HL-60 (cell line): ENCODE data around the gene PSMG3.
A peak's percentile ranks its signal among the peaks of the same experiment; 100 is the strongest.

Experiments
- DNase-seq, 2 experiments: peaks; one replicate each; pipeline ENCODE4 v3.0.0-alpha.2; 2010 to 2020; ENCODE audit warnings: low read depth in 1 of 2, low spot score in 1 of 2
- H3K27ac ChIP-seq: fragments of 250-450 bp; sonication (Bioruptor Pico); replicated peaks from 2 replicates; pipeline ENCODE4 v1.5.1; 2020; ENCODE audit warnings: mild to moderate bottlenecking, moderate library complexity
- H3K27me3 ChIP-seq: fragments of 250-450 bp; sonication (Bioruptor Pico); 2 replicates; pipeline ENCODE4 v1.5.1; 2021; ENCODE audit warnings: mild to moderate bottlenecking, moderate library complexity; ENCODE audit not compliant: insufficient read depth, poor library complexity, severe bottlenecking
- H3K4me3 ChIP-seq: replicated peaks from 2 replicates; pipeline ENCODE4 v1.5.1; 2011; ENCODE audit warnings: mild to moderate bottlenecking, control low read depth, low read length; ENCODE audit not compliant: insufficient read depth
- CTCF ChIP-seq: IDR thresholded peaks from one replicate; pipeline ENCODE4 v1.5.1; 2011; ENCODE audit warnings: low read length, control low read depth, inconsistent platforms; ENCODE audit not compliant: insufficient read depth
- GABPA ChIP-seq: IDR thresholded peaks from 2 replicates; pipeline ENCODE4 v1.6.1; 2012; ENCODE audit warnings: low read depth
- POLR2AphosphoS5 ChIP-seq: IDR thresholded peaks from 2 replicates; pipeline ENCODE4 v1.6.1; 2012; ENCODE audit warnings: low read depth
- REST ChIP-seq: IDR thresholded peaks from 2 replicates; pipeline ENCODE4 v1.6.1; 2012; ENCODE audit warnings: low read depth; ENCODE audit not compliant: insufficient replicate concordance
- SPI1 ChIP-seq: IDR thresholded peaks from 2 replicates; pipeline ENCODE4 v1.6.1; 2012; ENCODE audit warnings: low read depth, mild to moderate bottlenecking, borderline replicate concordance

Gene PSMG3

GRCh38 chr7:1567896-1568510, 1.8 kb downstream of the PSMG3 start:
- H3K27ac ChIP-seq = no peak overlapping the region

GRCh38 chr7:1567049-1567771, 2.6 kb downstream of the PSMG3 start:
- TF ChIP-seq POLR2AphosphoS5 (0 out of 2 replicates have a peak, but pooled peaks have one; percentile 5), REST (no peak)
- Histone ChIP-seq H3K27ac (no peak overlapping the region), H3K4me3 (no peak overlapping the region), H3K27me3 (no peaks in the 10 kb centered on the region)
- DNase-seq = no peak

More at GRCh38 chr7:1567896-1568510, 1.8 kb downstream of the PSMG3 start:
- H3K27me3 ChIP-seq = no peaks in the 10 kb centered on the region
- no peak for DNase-seq
- H3K4me3 ChIP-seq = no peak overlapping the region
- no peak for TF ChIP-seq REST
- no peak for TF ChIP-seq CTCF
- no peak for TF ChIP-seq SPI1
- no peak for TF ChIP-seq POLR2AphosphoS5
- TF ChIP-seq GABPA = no peak

- H3K4me3 ChIP-seq = no peak overlapping the region
- H3K27me3 ChIP-seq = no peaks in the 10 kb centered on the region
- no peak overlapping the region for H3K27ac ChIP-seq
- TF ChIP-seq GABPA = no peak
- peak; percentile 18; the same call in 1 of the 2 replicates for TF ChIP-seq POLR2AphosphoS5
- no peak for DNase-seq
Observed at GRCh38 chr7:1566687-1567048, 3.2 kb downstream of the PSMG3 start.

- Histone ChIP-seq H3K27ac (no peak overlapping the region), H3K4me3 (no peak overlapping the region), H3K27me3 (no peaks in the 10 kb centered on the region)
- TF ChIP-seq REST (no peak), CTCF (no peak), SPI1 (no peak), POLR2AphosphoS5 (no peak), GABPA (no peak)
- DNase-seq = no peak
Observed at GRCh38 chr7:1564603-1565022, 5.2 kb downstream of the PSMG3 start.
